Lower lobe of right lung (tissue), 2 donors: Measurements from ENCODE around the gene H1-8. TPM values are rescaled to one million over a fixed set of nuclear protein-coding genes. Genes with fewer than 3 reads are reported as not detected.

Experiments
- ATAC-seq, 2 donors: fragments of 200-7000 bp; cut with Tn5 transposase; one replicate each; pipeline ENCODE4 v1.9.1; 2020 to 2022; ENCODE audit warnings: mild to moderate bottlenecking in 2 of 2, moderate library complexity in 2 of 2
- DNase-seq: peaks from one replicate; pipeline ENCODE4 v3.0.0-alpha.2; 2020
- H3K27ac ChIP-seq: fragments of 200-600 bp; one replicate; pipeline ENCODE4 v1.8.0; 2022
- H3K27me3 ChIP-seq: fragments of 200-600 bp; one replicate; pipeline ENCODE4 v1.8.0; 2022; ENCODE audit warnings: low read depth
- H3K36me3 ChIP-seq: fragments of 200-600 bp; one replicate; pipeline ENCODE4 v1.8.0; 2022; ENCODE audit warnings: mild to moderate bottlenecking
- H3K4me1 ChIP-seq: fragments of 200-600 bp; one replicate; pipeline ENCODE4 v1.8.0; 2022
- H3K4me3 ChIP-seq: fragments of 200-600 bp; one replicate; pipeline ENCODE4 v1.8.0; 2022; ENCODE audit warnings: mild to moderate bottlenecking
- H3K9me3 ChIP-seq: fragments of 200-600 bp; one replicate; pipeline ENCODE4 v1.8.0; 2022
- CTCF ChIP-seq: fragments of 200-600 bp; IDR thresholded peaks from one replicate; pipeline ENCODE4 v1.8.0; 2022; ENCODE audit warnings: antibody characterized with exemption, mild to moderate bottlenecking
- intact Hi-C: fragments of 100-400 bp; cut with DNase I; formaldehyde crosslinking; loops from one replicate; pipeline ENCODE4 v1.11.0; 2022
- total RNA-seq: library from RNA; stranded (reverse); fragmentation: NEBNext Ultra II Directional; extraction: Animal tissue kit (Norgen Biotek cat#: 25700); gene quantifications from one replicate; pipeline ENCODE4 v1.2.1, GENCODE V29; 2021
- donor health status: DM: no; HTN: yes; CAD: no; lungs with severe emphysema.

H1-8 gene
- total RNA-seq, 1 donor from 2014 or later: not detected

DNA sequence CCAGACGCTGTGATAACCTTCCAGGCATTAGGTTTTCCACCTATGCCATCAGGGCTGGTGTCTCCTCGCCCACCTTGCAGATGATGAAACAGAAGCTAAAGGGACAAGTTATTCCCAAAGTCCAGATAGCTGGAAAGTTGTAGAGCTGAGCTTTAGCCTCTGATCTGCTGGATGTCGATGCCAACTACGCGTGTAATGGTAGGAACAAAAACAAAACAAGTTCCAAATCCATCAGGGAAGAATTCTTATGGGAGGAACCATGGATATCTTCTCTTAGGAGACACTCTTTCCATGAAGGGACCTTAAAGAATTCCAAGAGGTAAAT is 42.7 kb upstream of the H1-8 start:
- peaks cover 52% of the 10 kb centered on the region for H3K36me3 ChIP-seq
- DNase-seq (no peak), ATAC-seq (no peak)
- intact Hi-C loops: no loop called here
- TF ChIP-seq CTCF: no peak
- no peaks in the 10 kb centered on the region for H3K27me3 ChIP-seq
- H3K4me1 ChIP-seq: peaks cover 37% of the 10 kb centered on the region
- H3K9me3 ChIP-seq: no peaks in the 10 kb centered on the region
- peak overlapping the region; percentile 74 for H3K27ac ChIP-seq
- H3K4me3 ChIP-seq: no peak overlapping the region

GRCh38 chr3:129501630-129502029 is 41.3 kb upstream of the H1-8 start:
- intact Hi-C loops: no loop called here
- H3K4me3 ChIP-seq: no peak overlapping the region
- ATAC-seq (no peak), DNase-seq (no peak)
- no peaks in the 10 kb centered on the region for H3K27me3 ChIP-seq
- no peaks in the 10 kb centered on the region for H3K9me3 ChIP-seq
- peaks cover 52% of the 10 kb centered on the region for H3K36me3 ChIP-seq
- TF ChIP-seq CTCF: no peak
- H3K27ac ChIP-seq: peak overlapping the region; percentile 74
- peaks cover 40% of the 10 kb centered on the region for H3K4me1 ChIP-seq

DNA sequence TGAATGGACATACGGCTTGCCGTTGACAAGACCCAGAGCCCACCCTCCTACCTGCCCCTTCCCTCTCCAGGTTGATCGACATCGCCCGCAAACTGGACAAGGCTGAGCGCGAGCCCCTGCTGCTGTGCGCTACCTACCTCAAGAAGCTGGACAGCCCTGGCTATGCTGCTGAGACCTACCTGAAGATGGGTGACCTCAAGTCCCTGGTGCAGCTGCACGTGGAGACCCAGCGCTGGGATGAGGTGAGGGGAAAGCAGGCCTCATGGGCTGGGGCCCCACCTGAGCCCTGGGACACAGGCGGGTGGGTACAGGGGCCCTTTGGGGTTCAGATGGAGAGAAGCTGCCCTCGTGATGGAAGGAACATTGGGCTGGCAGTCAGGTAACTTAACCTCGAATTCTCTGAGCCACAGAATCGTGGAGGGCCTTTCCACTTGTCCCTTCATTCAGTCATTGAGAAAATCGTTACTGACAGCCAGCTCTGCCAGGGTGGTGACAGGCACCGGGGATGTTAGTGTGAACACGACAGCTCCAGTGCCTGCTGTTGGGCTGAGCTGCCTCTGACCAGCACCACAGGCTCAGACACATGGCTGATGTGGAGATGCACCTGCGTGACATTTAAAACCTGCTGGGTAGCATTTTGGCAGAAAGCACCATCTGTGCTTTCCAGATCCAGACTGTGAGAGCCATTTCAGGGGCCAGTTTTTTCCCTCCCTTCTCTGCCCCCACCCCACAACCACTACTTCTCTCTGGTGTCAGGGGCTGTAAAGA is 40.1 kb upstream of the H1-8 start:
- no peak for DNase-seq
- peaks cover 62% of the 10 kb centered on the region for H3K36me3 ChIP-seq
- TF ChIP-seq CTCF: no peak

GRCh38 chr3:129503471-129504291 is 39.3 kb upstream of the H1-8 start:
- Histone ChIP-seq H3K27me3 (no peaks in the 10 kb centered on the region), H3K4me3 (no peak overlapping the region), H3K36me3 (peaks cover 62% of the 10 kb centered on the region), H3K27ac (no peak overlapping the region), H3K4me1 (peaks cover 40% of the 10 kb centered on the region), H3K9me3 (no peaks in the 10 kb centered on the region)
- DNase-seq (no peak), ATAC-seq (no peak)
- no peak for TF ChIP-seq CTCF
- intact Hi-C loops: no loop called here

More for the DNA sequence above, 40.1 kb upstream of the H1-8 start:
- Histone ChIP-seq H3K27me3 (no peaks in the 10 kb centered on the region), H3K4me1 (peaks cover 47% of the 10 kb centered on the region), H3K9me3 (no peaks in the 10 kb centered on the region), H3K27ac (no peak overlapping the region), H3K4me3 (no peak overlapping the region)
- intact Hi-C loops: no loop called here
- no peak for ATAC-seq

- peaks cover 34% of the 10 kb centered on the region for H3K4me1 ChIP-seq
- no peak overlapping the region for H3K4me3 ChIP-seq
- H3K36me3 ChIP-seq: peaks cover 62% of the 10 kb centered on the region
- no peak for ATAC-seq
- no peaks in the 10 kb centered on the region for H3K27me3 ChIP-seq
- H3K27ac ChIP-seq: no peak overlapping the region
- DNase-seq: no peak
- TF ChIP-seq CTCF: no peak
- intact Hi-C loops: no loop called here
- no peaks in the 10 kb centered on the region for H3K9me3 ChIP-seq
Observed at GRCh38 chr3:129504471-129505100, 38.4 kb upstream of the H1-8 start.
